HG03108 (cell line): ENCODE measurements around the gene CLEC16A.
A peak's percentile ranks its signal among the peaks of the same experiment; 100 is the strongest.
"Not testable (repeated sequence)": the region's sequence is repeated elsewhere in the genome, so short reads cannot be mapped to it uniquely, and the experiment has no call there.

Experiments
- ATAC-seq: cut with Tn5 transposase; IDR thresholded peaks from one replicate; pipeline ENCODE4 v1.9.1; 2021; ENCODE audit warnings: moderate library complexity; ENCODE audit not compliant: unreplicated experiment

The CLEC16A gene

DNA sequence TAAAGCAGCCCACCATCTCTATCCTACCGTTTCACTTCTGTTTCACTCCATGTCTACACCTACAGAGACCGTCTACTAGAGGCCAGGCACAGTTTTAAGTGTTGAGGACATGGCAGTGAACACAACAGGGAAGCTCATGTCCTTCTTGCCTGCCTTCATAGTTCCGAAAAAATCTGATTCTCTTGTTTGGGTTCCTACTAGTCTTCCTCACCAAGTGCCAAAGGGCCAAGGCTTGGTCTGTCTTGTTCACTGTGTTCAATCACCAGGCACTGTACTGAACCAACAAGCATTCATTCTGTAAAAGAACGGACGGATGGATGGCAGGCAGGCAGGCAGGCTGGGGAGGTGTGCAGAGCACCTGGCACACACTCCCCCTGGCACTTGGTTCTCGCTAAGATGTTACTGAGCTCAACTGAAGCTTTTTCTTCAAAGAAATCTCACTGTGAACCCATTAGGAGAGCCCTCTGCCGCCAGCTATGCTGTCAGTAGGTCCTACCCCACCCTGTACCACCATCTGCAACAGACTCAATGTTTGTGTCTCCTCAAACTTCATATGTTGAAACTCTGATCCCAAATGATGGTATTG, 4.6 kb upstream of the CLEC16A start:
- ATAC-seq, result no peak

DNA sequence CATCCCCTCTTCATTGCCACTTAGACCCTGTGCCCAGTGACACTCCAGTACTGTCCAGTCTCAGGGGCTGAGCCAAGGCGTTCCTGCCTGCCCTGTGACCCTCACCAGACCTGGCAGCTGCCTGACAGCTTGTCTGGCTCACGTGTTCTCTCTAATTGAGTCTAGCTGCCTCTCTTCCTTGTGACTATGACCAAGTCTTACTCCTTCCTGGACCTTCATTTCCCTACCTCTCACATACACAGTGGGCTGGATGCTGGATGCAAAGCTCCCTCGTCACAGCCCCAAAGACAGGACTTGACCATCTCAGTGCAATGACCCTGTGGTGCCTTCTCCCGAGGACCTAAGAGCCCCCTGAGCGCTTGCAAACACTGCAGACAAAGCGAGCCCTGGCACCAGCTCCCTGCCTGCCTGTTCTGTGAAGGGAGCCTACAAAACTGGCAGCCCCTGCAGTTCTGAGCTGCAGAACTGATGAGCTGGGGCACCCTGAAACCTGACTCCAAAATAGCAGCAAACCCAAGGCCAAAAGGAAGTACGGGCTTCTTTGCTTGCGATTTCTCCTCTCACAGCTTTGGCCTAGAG, 3.8 kb upstream of the CLEC16A start:
- no peak for ATAC-seq

DNA sequence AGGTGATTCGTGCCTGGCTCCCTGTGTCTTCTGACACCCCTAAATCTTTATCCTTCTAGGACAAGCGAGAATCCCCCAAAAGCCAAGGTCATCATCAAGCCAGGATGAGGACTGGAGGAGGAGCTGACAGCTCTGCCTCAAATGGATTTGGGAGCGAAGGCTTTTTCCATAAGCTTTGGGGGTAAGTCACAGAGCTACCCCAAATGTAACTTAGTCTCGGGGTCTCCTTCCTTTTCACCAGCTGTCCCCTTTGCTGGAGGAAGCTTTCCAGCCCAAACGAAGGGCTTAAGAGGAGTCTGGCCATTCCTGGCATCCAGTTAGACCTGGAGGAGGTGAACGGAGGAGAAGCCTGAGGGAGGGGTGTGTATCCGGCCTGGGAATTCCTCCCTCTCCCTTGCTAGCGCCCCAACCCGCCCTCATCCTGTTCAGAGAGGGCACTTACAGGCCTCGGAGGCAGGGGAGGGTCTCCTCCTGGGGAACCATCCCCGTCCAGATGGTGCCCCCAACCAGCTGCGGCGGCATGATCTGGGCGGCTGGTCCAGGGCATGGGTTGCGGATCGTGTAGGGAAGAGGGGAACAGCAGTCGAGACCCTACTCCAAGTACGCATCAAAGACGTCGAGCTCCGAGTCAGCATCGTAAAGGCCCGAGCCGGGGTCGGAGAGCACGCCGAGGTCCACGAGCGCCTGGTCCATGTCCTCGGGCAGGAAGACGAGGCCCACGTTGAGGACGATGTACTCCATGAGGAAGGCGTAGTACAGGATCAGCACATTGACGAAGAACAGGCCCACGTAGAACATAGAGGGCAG, 3.0 kb upstream of the CLEC16A start:
- no peak for ATAC-seq

DNA sequence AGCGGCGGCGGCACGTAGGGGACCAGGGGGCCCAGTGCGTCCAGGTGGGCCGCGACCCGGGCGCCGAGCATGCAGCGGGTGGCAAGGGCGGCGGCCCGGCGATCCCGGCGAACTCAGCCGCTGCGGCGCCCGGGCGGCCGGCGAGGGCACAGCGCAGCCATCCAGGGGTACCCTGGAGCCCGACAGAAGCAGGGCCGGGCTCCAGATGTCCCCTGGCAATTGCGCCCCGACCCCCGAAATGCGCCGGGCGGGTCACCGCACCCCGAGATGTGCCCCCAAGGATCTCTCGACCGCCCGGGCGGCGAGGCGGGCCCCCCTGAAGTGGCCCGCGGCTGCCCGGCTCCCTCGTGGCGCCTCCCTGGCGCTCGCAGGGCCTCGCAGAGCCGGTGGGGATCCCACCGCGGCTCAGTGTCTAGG, 2.4 kb upstream of the CLEC16A start:
- ATAC-seq, result not testable (repeated sequence)

DNA sequence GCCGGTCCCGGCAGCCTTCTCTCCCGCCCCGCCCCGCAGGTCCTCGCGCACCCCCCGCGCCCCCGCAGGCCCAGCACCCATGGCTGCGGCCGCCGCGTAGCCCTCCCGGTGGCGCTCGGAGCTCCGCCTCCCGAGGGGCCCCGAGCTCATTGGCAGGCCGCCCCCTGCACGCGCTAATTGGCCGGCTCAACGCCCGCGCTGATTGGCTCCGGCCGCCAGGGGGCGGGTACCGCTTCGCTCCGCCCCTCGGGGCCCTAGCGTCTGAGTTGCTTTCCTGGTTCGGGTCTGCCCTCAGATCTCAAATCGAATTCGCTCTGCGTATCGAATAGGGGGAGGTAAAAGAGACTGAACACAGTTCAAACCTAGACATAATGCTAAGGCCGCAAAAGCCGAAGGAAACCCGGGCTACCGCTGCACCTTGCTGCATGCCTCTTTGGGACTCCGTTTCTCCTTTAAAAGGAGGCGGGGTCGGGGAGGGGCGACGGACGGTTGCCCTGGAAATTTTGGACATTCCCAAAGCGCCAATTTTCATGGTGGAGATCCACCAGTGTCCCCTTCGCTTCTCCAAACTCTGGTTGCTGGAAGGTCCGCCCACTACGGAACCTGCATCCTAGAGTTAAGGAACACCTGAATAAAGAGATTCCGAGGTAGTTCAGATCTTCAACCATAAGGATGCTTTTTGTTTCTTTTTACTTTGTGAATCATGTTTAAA, 1.9 kb upstream of the CLEC16A start, which contains the start of gene DEXI:
DEXI (minus strand) TSS at position 117 of the 712 bp plus-strand sequence. CDS start 463 bp downstream, outside the sequence.
- ATAC-seq, result peak; percentile 65

DNA sequence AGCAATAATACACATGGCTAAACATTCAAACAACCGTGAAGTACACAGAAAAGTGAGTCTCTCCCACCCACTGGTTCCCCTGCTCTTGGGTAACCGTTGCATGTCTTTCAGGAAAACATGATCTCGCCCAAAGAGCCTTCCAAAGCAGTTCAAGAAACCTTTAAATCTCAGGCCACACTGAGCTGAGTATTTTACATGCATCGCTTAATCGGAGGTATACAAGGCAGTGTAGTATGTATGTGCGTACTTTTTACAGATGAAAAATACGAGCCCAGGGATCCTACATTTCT, 1.4 kb upstream of the CLEC16A start:
- no peak for ATAC-seq

DNA sequence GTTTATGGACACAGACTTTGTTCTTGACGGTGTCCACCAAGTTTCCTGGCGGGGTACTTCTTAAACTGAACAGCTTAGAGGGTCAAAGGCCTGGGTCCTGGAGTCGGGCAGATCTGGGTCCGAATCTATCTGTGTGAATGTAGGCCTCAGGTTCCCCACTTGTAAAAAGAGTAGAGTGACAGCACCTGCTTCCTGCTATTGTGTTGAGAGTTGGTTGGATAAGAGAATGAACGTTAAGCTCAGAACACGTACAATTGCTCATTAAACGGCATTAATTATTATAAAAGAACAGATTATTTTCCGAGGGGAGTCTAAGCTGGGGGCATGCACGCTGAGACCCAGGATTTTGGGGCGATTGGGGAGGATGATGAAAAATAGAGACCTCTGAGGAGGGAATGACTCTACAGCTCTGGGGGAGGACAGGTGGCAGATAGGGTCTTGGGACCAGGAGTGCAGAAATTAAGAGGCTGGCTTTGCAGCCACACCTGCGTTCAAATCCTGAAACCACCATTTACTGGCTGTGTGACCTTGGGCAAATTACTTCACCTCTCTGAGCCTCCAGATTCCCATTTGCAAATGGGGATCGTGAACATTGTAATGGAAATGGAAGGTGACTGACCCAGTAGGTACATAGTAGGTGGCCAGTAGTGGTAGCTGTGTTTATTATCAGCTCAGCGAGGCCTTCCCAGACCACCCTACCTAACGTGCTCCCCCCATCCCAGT, 862 bp downstream of the CLEC16A start:
- ATAC-seq, result no peak

DNA sequence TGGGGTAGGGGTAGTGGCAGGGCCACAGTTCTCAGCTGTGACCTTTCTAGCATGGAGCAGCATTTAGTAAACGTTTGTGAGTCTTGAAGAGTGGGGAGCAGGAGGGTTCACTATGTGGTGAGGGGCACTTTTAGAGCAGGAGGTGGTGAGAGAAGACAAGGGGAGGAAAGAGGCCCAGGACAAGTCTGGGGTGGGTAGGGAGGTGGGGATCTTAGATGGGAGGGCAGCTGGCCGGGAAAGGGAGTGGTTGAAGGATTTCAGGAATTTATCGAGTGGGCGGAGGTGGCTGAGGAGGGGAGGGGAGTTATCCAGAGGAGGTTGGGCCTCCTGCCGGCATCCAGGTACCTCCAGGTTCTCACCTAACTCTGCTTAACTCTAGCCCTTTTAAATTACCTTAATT, 1.9 kb downstream of the CLEC16A start:
- no peak for ATAC-seq

DNA sequence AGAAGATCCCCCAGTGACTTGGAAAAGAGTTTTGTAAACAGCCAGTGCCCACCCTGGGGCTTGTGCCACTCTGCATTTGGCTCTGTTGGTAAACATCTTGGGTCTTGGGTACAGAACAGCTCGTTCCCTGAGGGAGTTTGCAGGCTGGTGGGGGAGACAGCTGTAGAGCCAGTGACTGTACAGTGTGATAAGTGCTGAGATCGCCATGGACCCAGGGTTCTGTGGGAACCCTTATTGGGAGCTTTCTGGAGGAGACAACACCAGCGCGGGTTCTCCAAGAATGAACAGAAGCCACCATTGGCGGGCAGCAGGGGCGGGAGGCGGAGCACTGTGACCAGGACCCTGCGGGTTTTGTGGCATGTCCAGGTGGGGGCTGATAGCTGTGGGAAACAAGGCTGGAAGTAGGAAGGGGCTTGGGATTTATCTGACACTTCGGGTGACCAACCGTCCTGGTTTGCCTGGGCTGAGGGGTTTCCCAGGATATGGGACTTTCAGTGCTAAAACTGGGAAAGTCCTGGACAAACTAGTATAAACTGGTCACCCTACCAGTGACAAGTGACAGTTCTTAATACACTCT, 2.9 kb downstream of the CLEC16A start:
- ATAC-seq, result no peak

DNA sequence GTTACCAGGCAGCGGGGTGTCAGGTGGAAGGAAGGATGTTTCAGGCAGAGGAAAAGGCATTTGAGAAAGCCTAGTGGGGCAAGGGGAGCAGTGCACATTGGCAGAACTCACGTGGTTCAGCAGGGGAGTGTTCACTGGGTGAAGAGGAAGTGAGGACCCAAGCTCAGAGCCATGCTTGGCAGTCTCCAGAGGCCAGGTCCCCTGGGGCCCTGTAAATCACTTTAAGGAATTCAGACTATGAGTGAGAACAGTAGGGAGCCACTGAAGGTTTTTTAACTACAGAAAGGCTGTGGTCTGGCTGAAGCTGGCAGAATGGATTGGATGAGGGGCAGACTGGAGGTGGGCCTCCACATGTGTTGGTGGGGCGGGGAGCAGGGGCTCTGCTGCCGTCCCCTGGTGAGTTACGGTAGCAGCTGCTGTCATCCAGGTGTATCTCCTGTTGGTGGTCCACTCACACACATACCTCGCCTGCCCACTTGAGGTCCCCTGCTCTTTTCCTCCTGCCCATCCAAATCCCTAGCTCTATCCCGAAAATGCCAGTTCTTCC, 5.1 kb downstream of the CLEC16A start:
- peak; percentile 66 for ATAC-seq

DNA sequence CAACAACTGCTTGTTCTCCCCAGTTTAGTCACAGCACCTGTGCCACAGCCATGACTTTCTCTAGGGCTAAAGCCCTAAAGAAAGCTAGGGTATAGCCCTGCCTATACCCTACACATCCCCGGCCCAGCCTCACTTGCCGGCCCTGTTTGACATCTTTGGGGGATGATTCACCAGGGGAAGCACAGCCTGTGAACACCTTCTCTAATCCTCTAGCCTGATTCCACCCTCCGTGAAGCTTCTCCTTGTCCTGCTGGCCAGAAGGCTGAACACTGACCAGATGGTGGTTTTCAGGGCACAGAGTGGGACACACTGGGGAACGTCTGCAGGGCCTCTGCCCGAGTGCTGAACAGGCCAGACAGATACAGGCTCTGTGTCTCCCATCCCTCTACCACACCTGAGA, 6.0 kb downstream of the CLEC16A start:
- ATAC-seq, result no peak

DNA sequence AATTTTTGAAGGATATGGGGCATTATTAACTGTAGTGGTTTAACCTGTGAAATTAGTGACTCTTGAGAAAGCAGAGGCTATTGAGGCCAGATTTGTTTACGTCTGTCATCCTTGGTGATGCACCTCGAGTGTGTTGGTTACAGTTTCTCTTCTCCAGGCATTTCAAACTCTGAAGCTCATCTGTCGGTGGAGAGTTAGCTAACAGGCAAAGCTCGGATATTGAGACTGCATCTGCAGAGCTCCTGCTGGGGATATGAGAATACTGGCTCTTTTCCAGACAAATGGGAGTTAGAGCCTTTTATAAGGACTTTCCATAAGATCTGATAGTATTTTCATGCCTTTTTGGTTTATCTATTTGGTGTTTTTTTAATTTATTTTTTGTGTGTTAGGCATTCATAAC, 6.7 kb downstream of the CLEC16A start:
- ATAC-seq, result no peak

DNA sequence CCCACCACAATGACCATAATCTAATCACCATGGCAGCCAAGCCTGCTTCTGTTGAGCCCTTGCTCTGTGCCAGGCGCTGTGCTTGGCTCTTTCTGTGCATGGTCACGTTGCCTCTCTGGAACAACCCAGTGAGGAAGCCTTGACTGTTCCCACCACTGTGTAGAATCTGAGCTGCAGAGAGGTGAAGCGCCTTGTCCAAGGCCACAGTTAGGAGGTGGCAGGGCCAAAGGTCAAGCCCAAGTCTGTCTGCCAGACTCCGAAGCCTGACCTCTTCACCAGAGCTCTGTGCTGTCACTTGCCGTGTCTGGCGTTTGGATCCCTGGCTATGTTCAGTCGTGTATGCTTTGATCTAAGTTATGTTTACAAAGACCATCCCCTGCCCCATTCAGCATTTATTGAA, 10.5 kb downstream of the CLEC16A start:
- ATAC-seq, result no peak

DNA sequence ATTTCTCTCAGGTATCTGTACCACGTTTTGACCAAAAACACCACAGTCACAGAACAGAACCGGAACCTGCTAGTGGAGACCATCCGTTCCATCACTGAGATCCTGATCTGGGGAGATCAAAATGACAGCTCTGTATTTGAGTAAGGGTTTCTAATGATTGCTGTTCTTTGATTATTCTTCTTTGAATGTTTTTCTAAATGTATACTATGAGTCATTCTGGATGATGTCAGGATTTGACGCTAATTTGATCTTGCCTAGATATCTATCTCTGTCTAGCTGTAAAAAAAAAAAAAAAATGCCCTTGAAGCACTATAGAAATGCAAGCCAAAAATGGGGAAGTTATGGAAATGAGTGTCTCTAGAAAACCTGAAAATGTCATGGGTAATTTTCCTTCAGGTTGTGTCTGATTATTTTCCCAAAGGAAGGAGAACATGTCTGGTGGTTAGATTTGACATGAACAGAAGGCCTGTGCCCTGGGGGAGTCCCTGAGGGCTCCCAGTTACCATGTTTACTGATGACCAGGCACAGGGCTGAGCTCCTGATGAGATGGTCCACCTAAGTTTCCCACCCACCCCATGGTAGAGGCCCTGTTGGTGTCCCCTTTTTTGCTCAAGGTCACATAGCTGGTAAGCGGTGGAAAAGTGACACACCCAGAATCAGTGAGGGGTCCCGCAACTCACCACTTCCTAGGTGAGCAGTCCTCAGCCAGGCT, 13.6 kb downstream of the CLEC16A start:
- no peak for ATAC-seq

DNA sequence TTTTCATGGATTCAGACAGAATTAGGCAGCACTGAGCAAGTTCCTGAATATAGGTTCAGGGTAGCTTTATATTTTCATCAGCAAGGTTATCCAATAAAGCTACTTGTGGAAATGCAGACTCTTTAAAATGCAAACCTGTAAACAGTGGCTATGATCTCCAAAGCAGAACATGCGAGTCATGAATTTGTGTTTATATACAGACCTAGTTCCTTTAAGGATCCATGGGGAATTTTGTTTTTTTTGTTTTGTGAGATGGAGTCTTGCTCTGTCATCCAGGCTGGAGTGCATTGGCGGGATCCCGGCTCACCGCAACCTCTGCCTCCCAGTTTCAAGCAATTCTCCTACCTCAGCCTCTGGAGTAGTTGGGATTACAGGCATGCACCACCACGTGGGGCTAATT, 14.8 kb downstream of the CLEC16A start:
- no peak for ATAC-seq

DNA sequence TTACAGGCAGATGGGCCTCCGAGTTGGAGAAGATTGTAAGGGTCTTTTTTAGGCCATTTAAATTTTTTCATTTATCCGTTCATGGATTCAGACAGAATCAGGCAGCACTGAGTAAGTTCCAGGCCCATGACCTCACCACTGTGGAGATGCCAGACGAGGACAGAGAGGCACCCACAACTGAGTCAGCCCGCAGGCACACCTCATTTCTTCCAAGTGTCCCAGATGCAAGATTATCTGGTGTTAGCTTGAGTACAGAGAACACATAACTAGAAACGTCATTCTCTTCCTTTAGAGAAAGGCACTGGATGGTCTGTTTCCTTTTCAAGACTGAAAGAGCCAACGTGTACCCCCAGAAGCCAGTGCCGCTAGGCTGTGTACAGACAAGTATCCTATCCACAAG, 16.9 kb downstream of the CLEC16A start:
- no peak for ATAC-seq

DNA sequence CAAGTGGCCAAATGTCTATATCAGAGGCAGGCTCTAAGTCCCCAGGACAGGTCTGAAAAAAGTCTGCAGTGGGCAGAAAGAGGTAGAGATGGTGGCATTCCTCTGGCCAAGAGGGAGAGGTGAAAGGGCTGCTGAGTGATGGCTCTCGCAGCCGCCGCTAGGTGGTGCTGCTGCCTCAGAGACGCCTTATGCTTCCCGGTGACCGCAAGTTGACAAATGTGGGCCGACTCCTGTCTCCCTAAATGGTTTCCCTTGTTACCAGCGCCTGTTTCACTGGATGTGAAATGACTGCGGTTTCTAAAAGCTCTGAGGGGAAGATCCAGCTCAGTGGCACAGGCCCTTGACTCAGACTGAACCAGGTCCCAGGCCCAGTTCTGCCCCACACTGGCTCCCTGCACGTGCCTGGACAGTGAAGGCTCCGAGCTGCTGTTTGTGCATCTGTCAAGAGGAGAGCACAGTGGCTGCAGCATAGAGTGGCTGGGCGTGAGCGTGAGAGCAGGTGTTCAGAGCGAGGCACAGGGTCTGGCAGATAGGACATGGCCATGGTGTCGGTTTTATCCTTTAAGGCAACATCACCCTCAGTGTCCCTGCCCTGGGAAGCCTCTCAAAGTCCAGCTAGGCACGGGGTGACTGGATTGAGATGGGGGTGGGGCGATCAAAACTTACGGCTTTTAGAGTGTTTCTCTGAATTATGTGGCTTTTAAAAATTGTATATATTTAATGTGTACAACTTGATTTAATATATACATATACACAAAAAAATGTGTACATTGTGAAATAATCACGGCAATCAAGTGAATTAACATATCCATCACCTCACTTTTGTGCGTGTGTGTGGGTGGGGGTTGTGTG, 19.9 kb downstream of the CLEC16A start:
- no peak for ATAC-seq

DNA sequence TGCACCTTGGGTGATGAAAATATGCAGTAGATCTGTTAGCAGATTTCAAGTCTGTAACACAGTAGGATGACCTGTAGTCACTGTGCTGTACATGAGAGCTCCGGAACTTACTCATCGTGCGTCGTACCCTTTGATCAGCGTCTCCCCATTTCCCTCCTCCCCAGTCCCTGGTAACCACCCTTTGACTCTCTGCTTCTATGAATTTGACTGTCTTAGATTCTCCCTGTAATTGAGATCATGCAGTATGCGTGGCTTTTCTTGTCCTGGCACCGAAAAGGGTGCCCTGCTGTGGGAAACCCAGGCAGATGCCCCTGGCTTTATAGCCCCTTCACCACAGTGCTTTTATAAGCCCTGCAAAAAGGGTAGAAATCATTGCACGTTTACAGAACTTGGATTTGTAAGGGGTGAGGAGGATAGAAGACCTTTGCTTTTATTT, 20.5 kb downstream of the CLEC16A start:
- ATAC-seq, result no peak
